ENCODE results near the gene TESMIN. TPM values are rescaled to one million over a fixed set of nuclear protein-coding genes. Genes with fewer than 3 reads are reported as not detected.

Gene TESMIN
- total RNA-seq, 1 donor from 2014 or later: 9.6 TPM

GRCh38 chr11:68684385-68685356 is 66.6 kb downstream of the TESMIN start, which contains the start of gene GAL:
Gene GAL (plus strand): TSS chr11:68684544. CDS start chr11:68684924, 380 bp downstream.
- no peak for DNase-seq (ENCODE audit: low spot score)

DNA sequence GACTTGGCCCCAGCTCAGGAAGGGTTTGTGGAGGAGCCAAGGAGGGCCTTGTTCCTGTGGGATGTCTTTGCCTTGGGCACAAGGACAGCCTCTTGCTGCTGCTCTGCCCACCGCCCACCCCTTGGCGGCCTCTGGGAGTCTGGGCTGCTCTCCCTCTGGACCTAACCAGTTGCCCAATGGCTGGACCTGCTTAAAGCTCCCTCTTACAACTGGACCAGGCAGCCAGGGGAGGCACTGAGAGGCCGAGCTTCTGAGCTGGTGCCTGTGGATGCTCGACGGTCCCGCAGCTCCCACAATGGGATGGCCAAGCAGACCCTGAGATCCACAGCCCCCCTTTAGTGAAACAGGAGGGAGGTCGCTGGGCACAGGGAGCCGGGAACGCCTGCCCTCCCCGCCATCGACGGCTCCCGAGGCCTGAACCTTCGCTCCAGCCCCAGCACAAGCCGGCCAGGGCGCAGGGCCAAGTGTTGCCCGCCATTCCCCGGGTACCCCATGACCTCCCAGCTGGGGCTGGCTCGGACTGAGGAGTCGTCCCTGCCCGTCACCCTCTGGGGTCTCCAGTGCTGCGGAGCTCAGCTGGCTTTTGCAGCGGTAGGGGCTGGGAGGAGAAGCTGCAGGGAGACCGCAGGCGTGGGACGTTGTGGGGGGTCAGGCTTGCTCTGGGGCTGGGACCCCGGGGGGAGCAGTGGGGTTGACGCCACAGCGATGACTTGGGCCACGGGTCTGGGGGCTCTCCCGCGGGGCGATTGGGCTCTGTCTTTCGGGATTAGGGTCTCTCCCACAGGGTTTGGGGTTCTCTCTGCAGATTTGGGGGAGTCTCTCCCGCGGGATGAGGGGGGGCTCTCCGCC is 67.6 kb downstream of the TESMIN start:
- DNase-seq (ENCODE audit: low spot score): no peak

GRCh38 chr11:68683121-68683520 is 68.2 kb downstream of the TESMIN start:
- no peak for DNase-seq (ENCODE audit: low spot score)

GRCh38 chr11:68682531-68682961 is 68.8 kb downstream of the TESMIN start:
- no peak for DNase-seq (ENCODE audit: low spot score)

- no peak for DNase-seq (ENCODE audit: low spot score)
These were observed 70.6 kb downstream of the TESMIN start for GRCh38 chr11:68680541-68681231.

DNA sequence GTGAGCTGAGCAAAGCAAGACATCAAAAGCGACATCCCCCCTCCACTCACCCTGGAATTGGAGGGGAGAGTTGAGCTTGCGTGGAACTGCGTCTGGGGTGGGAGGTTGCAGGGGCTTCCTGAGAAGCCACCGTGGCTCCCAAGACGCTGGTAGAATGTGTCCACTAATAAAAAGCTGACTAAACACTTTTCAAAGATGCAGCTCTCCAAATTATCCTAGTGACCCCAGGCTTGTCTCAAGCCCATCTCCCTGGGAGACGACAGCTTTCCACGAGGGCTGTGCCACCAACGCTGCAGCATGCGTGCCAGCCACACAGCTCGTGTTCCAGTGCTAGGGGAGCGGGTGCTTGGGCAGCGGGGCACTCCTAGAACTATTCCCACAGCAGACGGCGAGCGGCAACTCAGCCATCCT is 73.3 kb downstream of the TESMIN start:
- DNase-seq (ENCODE audit: low spot score): no peak

DNA sequence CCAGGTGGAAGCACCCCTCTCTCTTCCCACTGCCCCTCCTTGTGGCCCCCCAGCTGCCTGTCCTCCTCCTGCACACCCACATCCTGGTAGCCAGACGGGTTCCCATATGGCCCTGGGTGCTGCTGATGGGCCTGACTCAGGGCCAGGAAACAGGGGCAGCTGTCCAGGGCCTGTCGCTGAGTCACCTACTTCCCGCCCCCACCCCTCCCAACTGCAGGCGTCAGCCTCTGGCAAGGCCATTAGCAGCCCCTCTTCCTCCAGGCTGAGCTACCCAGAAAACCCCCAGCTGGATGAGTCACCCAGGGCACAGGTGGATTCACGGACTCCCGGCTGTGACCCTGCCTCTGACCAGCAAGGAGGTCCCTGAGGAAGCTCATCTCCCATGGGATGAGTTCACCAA is 73.9 kb downstream of the TESMIN start:
- peak; percentile 4 for DNase-seq (ENCODE audit: low spot score)

- DNase-seq (ENCODE audit: low spot score): no peak
These were observed 76.9 kb downstream of the TESMIN start for GRCh38 chr11:68674461-68674860.

GRCh38 chr11:68673991-68674390 is 77.3 kb downstream of the TESMIN start:
- DNase-seq (ENCODE audit: low spot score): no peak

DNA sequence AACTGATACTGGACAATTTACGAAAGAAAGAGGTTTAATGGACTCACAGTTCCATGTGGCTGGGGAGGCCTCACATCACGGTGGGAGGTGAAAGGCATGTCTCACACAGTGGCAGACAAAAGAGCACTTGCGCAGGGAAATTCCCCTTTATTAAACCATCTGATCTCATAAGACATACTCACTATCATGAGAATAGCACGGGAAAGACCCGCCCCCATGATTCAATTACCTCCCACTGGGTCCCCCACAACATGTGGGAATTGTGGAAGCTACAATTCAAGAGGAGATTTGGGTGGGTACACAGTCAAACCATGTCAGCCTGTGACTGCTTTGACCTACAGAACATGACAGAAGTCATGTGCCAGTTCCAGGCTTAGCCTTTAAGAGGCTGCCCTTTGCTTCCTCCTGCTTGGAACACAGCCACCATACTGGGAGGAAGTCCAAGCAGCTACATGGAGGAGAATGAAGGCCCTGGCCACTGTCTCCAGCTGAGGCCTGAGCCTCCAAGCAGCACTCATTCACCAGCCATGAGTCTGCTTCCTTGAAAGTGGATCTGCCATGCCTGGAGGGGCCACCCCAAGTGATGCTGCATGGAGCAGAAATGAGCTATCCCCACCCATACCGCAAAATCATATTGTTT is 77.9 kb downstream of the TESMIN start:
- no peak for DNase-seq (ENCODE audit: low spot score)

- no peak for DNase-seq (ENCODE audit: low spot score)
These were observed 80.9 kb downstream of the TESMIN start for GRCh38 chr11:68670208-68670992.

DNA sequence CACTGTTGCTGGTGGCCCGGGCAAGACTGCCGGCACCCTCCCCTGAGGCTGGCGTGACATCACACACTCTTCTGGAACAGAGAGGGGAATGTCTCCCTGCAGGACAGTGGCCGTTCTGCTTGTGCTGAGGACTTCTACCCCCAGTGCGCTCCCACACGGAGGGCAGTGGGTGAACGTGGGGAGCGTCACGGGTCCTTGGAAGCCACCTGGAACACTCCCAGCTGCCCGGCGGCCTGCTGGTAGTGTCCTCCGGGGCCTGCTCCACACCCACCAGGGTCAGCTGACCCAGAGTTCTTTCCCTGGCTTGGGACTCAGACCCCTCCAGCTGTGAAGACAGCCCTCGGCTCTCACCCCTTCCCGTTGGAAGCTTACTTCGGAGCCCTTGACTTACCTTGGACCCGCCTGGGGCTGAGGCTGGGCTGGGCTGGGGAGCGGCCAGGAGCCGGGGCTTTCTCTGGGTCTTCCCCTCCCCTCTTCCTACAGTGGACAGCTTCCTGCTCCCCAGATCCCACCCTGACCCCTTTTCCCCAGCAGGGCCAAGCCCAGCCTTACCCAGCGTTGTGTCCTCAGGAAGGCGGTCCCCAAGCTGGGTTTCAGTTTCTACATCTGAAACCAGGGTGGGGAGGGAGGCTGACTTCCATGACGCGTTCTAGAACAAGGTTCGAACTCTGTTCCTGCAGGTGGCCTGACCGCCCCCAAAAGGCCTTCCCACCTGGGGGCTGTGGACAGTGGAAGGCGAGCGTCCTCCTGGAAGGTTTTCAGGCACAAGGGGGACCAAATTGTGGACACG is 81.8 kb downstream of the TESMIN start:
- DNase-seq (ENCODE audit: low spot score): no peak

GRCh38 chr11:68667511-68668500 is 83.5 kb downstream of the TESMIN start:
- no peak for DNase-seq (ENCODE audit: low spot score)

DNA sequence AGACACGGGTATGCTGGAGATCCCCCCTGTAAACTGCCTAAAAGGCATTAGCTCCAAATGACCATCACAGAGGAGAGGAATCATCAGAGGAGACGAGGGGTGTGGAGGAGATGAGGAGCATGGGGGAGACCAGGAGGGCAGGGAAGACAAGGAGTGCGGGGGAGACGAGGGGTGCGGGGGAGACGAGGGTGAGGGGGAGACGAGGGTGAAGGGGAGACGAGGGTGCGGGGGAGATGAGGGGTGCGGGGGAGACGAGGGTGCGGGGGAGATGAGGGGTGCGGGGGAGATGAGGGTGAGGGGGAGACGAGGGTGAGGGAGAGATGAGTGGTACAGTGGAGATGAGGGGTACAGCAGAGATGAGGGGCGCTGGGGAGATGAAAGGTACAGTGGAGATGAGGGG is 84.5 kb downstream of the TESMIN start:
- DNase-seq (ENCODE audit: low spot score): no peak

DNA sequence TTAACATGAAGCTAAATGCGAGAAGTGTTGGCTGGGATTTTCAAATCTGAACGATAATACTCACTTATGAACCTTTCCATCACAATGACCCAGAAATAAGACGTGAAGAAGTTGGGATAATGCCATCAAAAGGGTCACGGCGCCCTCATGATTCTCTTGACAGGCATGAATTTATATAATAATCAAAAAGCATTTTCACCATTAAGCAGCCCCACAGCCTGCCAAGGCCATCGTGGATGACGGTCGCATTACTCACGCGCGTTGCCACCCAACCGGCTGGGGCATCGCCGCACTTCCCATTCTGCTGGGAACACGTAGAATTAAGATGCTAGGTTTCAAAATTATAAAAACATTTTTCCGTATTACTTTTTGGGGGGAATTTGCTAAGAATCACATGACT is 85.9 kb downstream of the TESMIN start:
- no peak for DNase-seq (ENCODE audit: low spot score)

DNA sequence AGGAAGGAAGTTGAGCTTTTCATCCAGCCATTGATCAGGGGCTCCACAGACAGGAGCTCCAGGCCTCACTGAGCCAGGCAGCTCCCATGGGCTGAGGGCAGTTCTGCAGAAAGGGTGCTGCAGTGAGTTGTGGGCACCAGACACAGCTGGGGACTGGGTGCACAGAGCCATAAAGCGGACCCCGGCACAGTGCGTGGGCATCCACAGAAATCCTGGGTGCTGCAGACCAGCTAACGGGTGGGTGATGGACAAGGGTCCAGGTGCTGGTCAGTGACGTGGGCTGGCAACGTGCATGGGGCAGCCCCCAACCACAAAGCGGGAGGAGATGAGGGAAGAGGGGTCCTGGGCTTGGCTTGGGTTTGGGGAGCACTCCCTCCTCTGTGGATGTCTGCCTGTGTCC is 86.4 kb downstream of the TESMIN start:
- no peak for DNase-seq (ENCODE audit: low spot score)

DNA sequence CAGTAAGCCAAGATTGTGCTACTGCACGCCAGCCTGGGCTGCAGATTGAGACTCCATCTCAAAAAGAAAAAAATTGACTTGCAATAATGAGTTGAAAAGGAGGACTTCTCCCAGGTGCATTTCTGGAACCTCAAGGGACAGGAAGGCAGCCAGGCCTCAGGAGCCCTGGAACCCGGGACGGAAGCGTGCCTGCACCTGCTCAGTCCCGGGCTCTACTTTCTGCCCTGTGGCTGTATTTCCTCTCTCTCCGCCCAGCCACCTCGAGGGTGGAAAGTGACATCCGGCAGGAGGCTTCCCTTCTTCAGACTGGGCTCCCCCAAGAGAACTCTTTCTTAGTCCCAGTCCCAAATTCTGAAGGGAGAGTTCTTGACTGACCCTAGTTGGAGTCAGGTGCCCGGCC is 87.2 kb downstream of the TESMIN start:
- DNase-seq (ENCODE audit: low spot score): no peak

DNA sequence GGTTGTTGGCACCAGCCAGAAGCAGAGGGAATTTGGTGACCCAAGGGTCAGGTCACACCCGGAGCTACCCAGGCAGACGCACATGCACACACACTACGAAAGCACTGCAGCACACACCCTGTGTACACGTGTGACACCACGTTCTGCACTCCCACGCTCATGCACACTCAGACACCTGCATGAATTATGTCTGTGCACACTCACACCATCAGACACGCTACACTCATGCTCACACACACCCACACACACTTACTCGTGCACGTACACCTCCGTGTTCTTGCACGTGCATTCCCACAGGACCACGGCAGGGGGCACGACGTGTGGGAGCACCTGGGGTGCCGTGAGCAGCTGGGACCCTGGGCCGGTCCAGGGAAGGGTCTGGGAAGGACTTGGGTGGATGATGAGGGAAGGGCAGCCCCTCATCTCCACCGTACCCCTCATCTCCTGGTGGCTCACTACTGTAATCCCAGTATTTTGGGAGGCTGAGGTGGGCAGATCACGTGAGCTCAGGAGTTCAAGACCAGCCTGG is 87.8 kb downstream of the TESMIN start:
- DNase-seq (ENCODE audit: low spot score): no peak

All from umbilical cord (tissue), 2 donors.